Sigmoid colon (tissue), 7 donors: ENCODE data around the gene TMEM114. TPM values are rescaled to one million over a fixed set of nuclear protein-coding genes. Genes with fewer than 3 reads are reported as not detected.

Experiments
- DNase-seq: peaks from one replicate; pipeline ENCODE4 v3.0.0-alpha.2; 2019
- H3K27ac ChIP-seq, 4 donors: fragments of 200-600 bp; sonication (generic); one replicate each; pipeline ENCODE4 v1.5.1; 2016 to 2019; ENCODE audit warnings: mild to moderate bottlenecking in 1 of 4
- H3K27me3 ChIP-seq, 3 donors: fragments of 200-600 bp; sonication (generic); one replicate each; pipeline ENCODE4 v1.5.1; 2019; ENCODE audit warnings: mild to moderate bottlenecking in 1 of 3
- H3K36me3 ChIP-seq, 4 donors: fragments of 200-600 bp; sonication (generic); one replicate each; pipeline ENCODE4 v1.5.1; 2016 to 2019
- H3K4me1 ChIP-seq, 4 donors: fragments of 200-600 bp; sonication (generic); one replicate each; pipeline ENCODE4 v1.5.1; 2017 to 2019
- H3K4me3 ChIP-seq, 4 donors: fragments of 200-600 bp; sonication (generic); one replicate each; pipeline ENCODE4 v1.5.1; 2017 to 2019; ENCODE audit warnings: mild to moderate bottlenecking in 2 of 4, moderate library complexity in 1 of 4
- H3K9me3 ChIP-seq, 4 donors: fragments of 200-600 bp in 3 of 4; sonication (generic) in 3 of 4; one replicate each; pipeline versions ENCODE4 v1.5.1 to v1.6.1; 2013 to 2019
- EP300 ChIP-seq, 4 donors: sonication (generic); formaldehyde crosslinking; IDR thresholded peaks; one replicate each; pipeline ENCODE4 v1.6.1; 2017; ENCODE audit warnings: antibody characterized with exemption in 4 of 4
- POLR2A ChIP-seq, 2 donors: fragments of 450-650 bp; IDR thresholded peaks; one replicate each; pipeline ENCODE4 v1.6.1; 2016; ENCODE audit warnings: antibody characterized with exemption in 2 of 2, mild to moderate bottlenecking in 2 of 2, moderate library complexity in 2 of 2
- POLR2AphosphoS5 ChIP-seq, 4 donors: sonication (generic); formaldehyde crosslinking; IDR thresholded peaks; one replicate each; pipeline ENCODE4 v1.6.1; 2017; ENCODE audit warnings: antibody characterized with exemption in 4 of 4
- WGBS, 2 donors: extraction: QIAGEN DNeasy Blood & Tissue Kit; methylation state at CpG; one replicate each; pipeline ENCODE4 v1.1.7; 2013; 5-methylcytosine and 5-hydroxymethylcytosine counted together
- intact Hi-C: fragments of 100-400 bp; cut with DNase I; formaldehyde crosslinking; loops from one replicate; pipeline ENCODE4 v1.15.1; 2023
- polyA plus RNA-seq, 3 donors: library from polyadenylated mRNA; stranded (reverse); fragments of 200-250 nt; gene quantifications; one replicate each; pipeline ENCODE4 v1.2.3, GENCODE V29; 2013
- total RNA-seq, 4 donors: library from RNA; depleted of rRNA; stranded (reverse); fragments of >200 nt; gene quantifications; one replicate each; pipeline ENCODE4 v1.1.0, GENCODE V29; 2016
- TF ChIP-seq, protein P1 (sequence below), 4 experiments: fragments of 450-650 bp in 3 of 4; fragments of 200-600 bp in 1 of 4; IDR thresholded peaks; one replicate each; pipeline ENCODE4 v1.5.1; 2016 to 2019; ENCODE audit warnings: antibody characterized with exemption in 4 of 4, mild to moderate bottlenecking in 3 of 4, moderate library complexity in 2 of 4
- donor health status: healthy with polysubstance abuse.
- donor health status: Bipolar disorder and iron deficiency.
- donor health status: healthy.

The TMEM114 gene
- total and polyA plus RNA-seq, 7 donors = not detected

DNA sequence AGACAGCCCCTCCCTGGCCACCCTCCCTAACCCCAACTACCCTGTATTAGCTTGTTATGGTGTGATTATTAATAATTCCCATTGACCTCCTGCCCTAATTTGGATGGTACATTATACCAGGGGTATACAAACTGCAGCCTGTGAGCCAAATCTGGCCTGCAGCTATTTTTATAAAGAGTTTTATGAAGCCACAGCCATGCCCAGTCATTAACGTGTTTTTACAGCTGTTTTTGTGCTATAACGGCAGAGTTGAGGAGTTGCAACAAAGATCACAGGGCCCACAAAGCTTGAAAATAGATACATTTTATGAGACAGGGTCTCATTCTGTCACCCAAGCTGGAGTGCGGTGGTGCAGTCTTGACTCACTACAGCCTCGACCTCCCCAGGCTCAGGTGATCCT is 37.1 kb upstream of the TMEM114 start:
- TF ChIP-seq POLR2A (IDR thresholded peaks at IDR 0.05) (no peak), POLR2AphosphoS5 (IDR thresholded peaks at IDR 0.05) (no peak), EP300 (IDR thresholded peaks at IDR 0.05) (no peak)
- TF ChIP-seq, protein P1, sequence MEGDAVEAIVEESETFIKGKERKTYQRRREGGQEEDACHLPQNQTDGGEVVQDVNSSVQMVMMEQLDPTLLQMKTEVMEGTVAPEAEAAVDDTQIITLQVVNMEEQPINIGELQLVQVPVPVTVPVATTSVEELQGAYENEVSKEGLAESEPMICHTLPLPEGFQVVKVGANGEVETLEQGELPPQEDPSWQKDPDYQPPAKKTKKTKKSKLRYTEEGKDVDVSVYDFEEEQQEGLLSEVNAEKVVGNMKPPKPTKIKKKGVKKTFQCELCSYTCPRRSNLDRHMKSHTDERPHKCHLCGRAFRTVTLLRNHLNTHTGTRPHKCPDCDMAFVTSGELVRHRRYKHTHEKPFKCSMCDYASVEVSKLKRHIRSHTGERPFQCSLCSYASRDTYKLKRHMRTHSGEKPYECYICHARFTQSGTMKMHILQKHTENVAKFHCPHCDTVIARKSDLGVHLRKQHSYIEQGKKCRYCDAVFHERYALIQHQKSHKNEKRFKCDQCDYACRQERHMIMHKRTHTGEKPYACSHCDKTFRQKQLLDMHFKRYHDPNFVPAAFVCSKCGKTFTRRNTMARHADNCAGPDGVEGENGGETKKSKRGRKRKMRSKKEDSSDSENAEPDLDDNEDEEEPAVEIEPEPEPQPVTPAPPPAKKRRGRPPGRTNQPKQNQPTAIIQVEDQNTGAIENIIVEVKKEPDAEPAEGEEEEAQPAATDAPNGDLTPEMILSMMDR (IDR thresholded peaks at IDR 0.05) = no peak
- H3K4me3 ChIP-seq = no peak overlapping the region
- peaks cover 31 to 74% (median 53%) of the 10 kb centered on the region in 4 donors for H3K36me3 ChIP-seq
- WGBS, 2 donors = 58 to 78% methylated on average over 4 of the region's 4 CpGs
- H3K9me3 ChIP-seq = no peaks in the 10 kb centered on the region
- intact Hi-C loops = no loop called here
- H3K4me1 ChIP-seq = peaks cover 0 to 16% (median 6%) of the 10 kb centered on the region in 4 donors
- H3K27ac ChIP-seq = no peak overlapping the region
- peak; percentile 3 for DNase-seq
- H3K27me3 ChIP-seq = no peaks in the 10 kb centered on the region

DNA sequence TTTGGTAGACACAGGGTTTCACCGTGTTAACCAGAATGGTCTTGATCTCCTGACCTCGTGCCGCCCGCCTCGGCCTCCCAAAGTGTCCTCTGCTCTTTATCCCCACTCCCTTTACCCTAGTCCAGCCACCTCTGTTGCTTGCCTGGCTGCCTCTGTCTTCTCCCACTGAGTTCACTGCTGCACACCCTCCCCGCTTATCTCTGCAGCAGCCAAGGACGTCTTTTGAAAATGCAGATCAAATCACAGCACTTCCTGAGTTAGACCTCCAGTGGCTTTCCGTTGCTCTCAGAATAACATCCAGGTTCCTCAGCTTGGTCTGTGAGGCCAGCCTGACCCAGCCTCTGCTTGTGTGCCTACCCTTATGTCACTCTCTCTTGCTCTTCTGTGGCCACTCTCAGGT is 36.6 kb upstream of the TMEM114 start:
- 94% methylated on average over 8 of the region's 8 CpGs for WGBS, 2 donors
- no peak for TF ChIP-seq POLR2AphosphoS5 (IDR thresholded peaks at IDR 0.05)
- no peak for TF ChIP-seq EP300 (IDR thresholded peaks at IDR 0.05)
- TF ChIP-seq, protein P1 (IDR thresholded peaks at IDR 0.05) = no peak
- TF ChIP-seq POLR2A (IDR thresholded peaks at IDR 0.05) = no peak
- peak; percentile 36 for DNase-seq
- no peaks in the 10 kb centered on the region for H3K27me3 ChIP-seq
- peaks cover 0 to 20% (median 10%) of the 10 kb centered on the region in 4 donors for H3K4me1 ChIP-seq
- intact Hi-C loops = no loop called here
- no peak overlapping the region for H3K27ac ChIP-seq
- H3K9me3 ChIP-seq = no peaks in the 10 kb centered on the region
- no peak overlapping the region for H3K4me3 ChIP-seq
- peaks cover 31 to 68% (median 51%) of the 10 kb centered on the region in 4 donors for H3K36me3 ChIP-seq

DNA sequence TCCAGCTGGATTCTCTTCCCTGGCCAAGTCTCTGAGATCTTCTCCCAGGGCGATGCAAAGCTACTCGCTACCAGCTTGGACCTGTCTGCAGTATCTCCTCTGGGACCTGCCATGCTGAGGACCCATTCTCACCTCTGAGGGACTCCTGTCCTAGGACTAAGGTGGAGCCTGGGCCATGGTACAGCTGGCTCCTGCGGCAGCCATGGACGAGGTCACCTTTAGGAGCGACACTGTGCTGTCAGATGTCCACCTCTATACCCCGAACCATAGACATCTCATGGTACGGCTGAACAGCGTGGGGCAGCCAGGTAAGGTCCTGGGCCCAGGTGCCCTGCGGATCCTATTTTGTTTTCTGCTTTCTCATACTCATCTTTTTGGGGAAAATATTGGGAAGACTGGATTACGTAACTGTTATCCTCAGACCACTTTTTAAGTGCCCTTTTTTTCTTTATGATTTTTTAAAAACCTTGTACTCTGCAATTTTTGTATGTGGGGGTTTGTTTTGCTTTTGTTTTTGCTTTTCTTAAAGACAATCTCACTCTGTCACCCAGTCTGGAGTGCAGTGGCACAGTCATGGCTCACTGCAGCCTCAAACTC is 35.3 kb upstream of the TMEM114 start:
- WGBS, 2 donors = 95 to 96% methylated on average over 10 of the region's 10 CpGs
- intact Hi-C loops = no loop called here
- DNase-seq = peak; percentile 21
- Histone ChIP-seq H3K4me3 (no peak overlapping the region), H3K27ac (no peak overlapping the region), H3K9me3 (no peaks in the 10 kb centered on the region), H3K36me3 (peaks cover 25 to 55% (median 46%) of the 10 kb centered on the region in 4 donors), H3K27me3 (no peaks in the 10 kb centered on the region), H3K4me1 (peaks cover 0 to 20% (median 10%) of the 10 kb centered on the region in 4 donors)
- TF ChIP-seq, protein P1 (IDR thresholded peaks at IDR 0.05) = no peak
- TF ChIP-seq POLR2A (IDR thresholded peaks at IDR 0.05) (no peak), POLR2AphosphoS5 (IDR thresholded peaks at IDR 0.05) (no peak), EP300 (IDR thresholded peaks at IDR 0.05) (no peak)

DNA sequence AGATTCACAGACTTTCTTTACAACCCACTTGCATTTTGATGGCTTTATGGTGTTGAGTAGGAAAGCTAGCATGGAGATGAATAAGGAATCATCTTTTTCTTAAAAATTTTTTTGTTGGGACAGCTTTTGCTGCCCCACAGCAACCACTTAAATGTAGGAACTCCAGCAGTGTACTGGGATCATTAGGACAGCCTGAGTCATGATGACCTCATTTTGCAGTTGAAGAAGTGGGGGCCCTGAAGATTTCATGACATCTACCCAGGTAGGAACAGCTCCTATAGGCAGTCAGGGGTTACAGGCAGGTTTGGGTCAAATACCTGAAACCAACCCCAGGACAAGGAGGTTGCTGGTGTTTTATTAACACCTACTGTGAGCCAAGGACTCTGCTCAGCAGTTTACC is 33.3 kb upstream of the TMEM114 start:
- H3K36me3 ChIP-seq = peaks cover 9 to 35% (median 30%) of the 10 kb centered on the region in 4 donors
- H3K9me3 ChIP-seq = no peaks in the 10 kb centered on the region
- H3K27ac ChIP-seq = no peak overlapping the region
- peaks cover 0 to 20% (median 10%) of the 10 kb centered on the region in 4 donors for H3K4me1 ChIP-seq
- TF ChIP-seq POLR2AphosphoS5 (IDR thresholded peaks at IDR 0.05) (no peak), EP300 (IDR thresholded peaks at IDR 0.05) (no peak), POLR2A (IDR thresholded peaks at IDR 0.05) (no peak)
- TF ChIP-seq, protein P1 (IDR thresholded peaks at IDR 0.05) = no peak
- DNase-seq = peak; percentile 29
- H3K4me3 ChIP-seq = no peak overlapping the region
- intact Hi-C loops = loop anchor here (5.0 kb wide), 1 partner anchor 174 kb away; the partner anchor contains the start of genes PMM2 and TMEM186
- H3K27me3 ChIP-seq = no peaks in the 10 kb centered on the region
